Fibroblast of skin of left quadriceps (primary cell): ENCODE data around the gene P3H2.

Experiments
- DNase-seq, 2 experiments: peaks; one replicate each; pipeline ENCODE4 v3.0.0-alpha.2; 2013; ENCODE audit warnings: low read depth in 2 of 2

P3H2 gene

GRCh38 chr3:190124067-190124466 lies 3.4 kb upstream of the P3H2 start:
- DNase-seq = no peak

- peak in 1 of 2 experiments; percentile 33 for DNase-seq
Observed at GRCh38 chr3:190122198-190122771, 1.6 kb upstream of the P3H2 start.

- DNase-seq = no peak
Observed at GRCh38 chr3:190121383-190121782, 686 bp upstream of the P3H2 start.

GRCh38 chr3:190121061-190121377 lies 322 bp upstream of the P3H2 start:
- DNase-seq = no peak

GRCh38 chr3:190119461-190120268 lies 1.0 kb downstream of the P3H2 start:
- DNase-seq = no peak

GRCh38 chr3:190118438-190118837 lies 2.3 kb downstream of the P3H2 start:
- DNase-seq = no peak

GRCh38 chr3:190117981-190118380 lies 2.7 kb downstream of the P3H2 start:
- DNase-seq = peak; percentile 34 to 35

- DNase-seq = peak in 1 of 2 experiments; percentile 39
Observed at GRCh38 chr3:190116551-190117067, 4.1 kb downstream of the P3H2 start.

- DNase-seq = no peak
Observed at GRCh38 chr3:190110826-190111225, 9.9 kb downstream of the P3H2 start.

GRCh38 chr3:190109441-190109840 lies 11.3 kb downstream of the P3H2 start:
- no peak for DNase-seq

GRCh38 chr3:190108804-190109203 lies 11.9 kb downstream of the P3H2 start:
- DNase-seq = no peak

- peak; percentile 76 to 78 for DNase-seq
Observed at GRCh38 chr3:190105876-190106275, 14.8 kb downstream of the P3H2 start.

- DNase-seq = peak; percentile 54 to 58
Observed at GRCh38 chr3:190101320-190102011, 19.2 kb downstream of the P3H2 start.

- peak in 1 of 2 experiments; percentile 55 for DNase-seq
Observed at GRCh38 chr3:190099099-190099498, 21.6 kb downstream of the P3H2 start.

GRCh38 chr3:190097617-190098016 lies 23.1 kb downstream of the P3H2 start:
- DNase-seq = no peak

GRCh38 chr3:190097025-190097424 lies 23.7 kb downstream of the P3H2 start:
- no peak for DNase-seq

GRCh38 chr3:190096345-190096744 lies 24.4 kb downstream of the P3H2 start:
- DNase-seq = no peak

GRCh38 chr3:190094160-190094718 lies 26.5 kb downstream of the P3H2 start:
- peak; percentile 58 to 67 for DNase-seq

- peak in 1 of 2 experiments; percentile 34 for DNase-seq
Observed at GRCh38 chr3:190092250-190092649, 28.4 kb downstream of the P3H2 start.

- DNase-seq = no peak
Observed at GRCh38 chr3:190089711-190090110, 31.0 kb downstream of the P3H2 start.

GRCh38 chr3:190088890-190089289 lies 31.8 kb downstream of the P3H2 start:
- DNase-seq = no peak

- no peak for DNase-seq
Observed at GRCh38 chr3:190086191-190086590, 34.5 kb downstream of the P3H2 start.
